Trophoblast cell (in vitro differentiated cells and primary cell): Measurements from ENCODE around the gene ENAH.
"Not testable (repeated sequence)": the region's sequence is repeated elsewhere in the genome, so short reads cannot be mapped to it uniquely, and the experiment has no call there.

Experiments
- DNase-seq, 2 donors: peaks; one replicate each; pipeline ENCODE4 v3.0.0-alpha.2; 2016
- H2AFZ ChIP-seq: 2 replicates; pipeline ENCODE4 v1.6.1; 2013; ENCODE audit warnings: low read length, moderate library complexity, mild to moderate bottlenecking; ENCODE audit not compliant: insufficient read depth, poor library complexity
- H2AK5ac ChIP-seq: 2 replicates; pipeline ENCODE4 v1.6.1; 2013; ENCODE audit warnings: mild to moderate bottlenecking, low read length
- H2BK120ac ChIP-seq: 2 replicates; pipeline ENCODE4 v1.6.1; 2013; ENCODE audit warnings: low read length, mild to moderate bottlenecking, moderate library complexity; ENCODE audit not compliant: insufficient read depth, poor library complexity
- H2BK12ac ChIP-seq: 2 replicates; pipeline ENCODE4 v1.6.1; 2013; ENCODE audit warnings: mild to moderate bottlenecking, low read length, moderate library complexity
- H2BK5ac ChIP-seq: 2 replicates; pipeline ENCODE4 v1.6.1; 2013; ENCODE audit warnings: low read length, low read depth, moderate library complexity, mild to moderate bottlenecking; ENCODE audit not compliant: poor library complexity
- H3K14ac ChIP-seq: 2 replicates; pipeline ENCODE4 v1.6.1; 2013; ENCODE audit warnings: mild to moderate bottlenecking, low read length
- H3K18ac ChIP-seq: 2 replicates; pipeline ENCODE4 v1.6.1; 2013; ENCODE audit warnings: mild to moderate bottlenecking, low read length
- H3K23ac ChIP-seq: 2 replicates; pipeline ENCODE4 v1.6.1; 2013; ENCODE audit warnings: low read length
- H3K27ac ChIP-seq: 2 replicates; pipeline ENCODE4 v1.5.1; 2013; ENCODE audit warnings: low read depth, mild to moderate bottlenecking, inconsistent platforms, low read length, moderate library complexity
- H3K27me3 ChIP-seq: 2 replicates; pipeline ENCODE4 v1.6.1; 2013; ENCODE audit warnings: inconsistent platforms, mild to moderate bottlenecking, low read length, moderate library complexity; ENCODE audit not compliant: insufficient read depth
- H3K36me3 ChIP-seq, 2 experiments: 1 replicate in 1 of 2; 2 replicates in 1 of 2; pipeline ENCODE4 v1.6.1; 2013; ENCODE audit warnings: low read length in 2 of 2, mild to moderate bottlenecking in 2 of 2, moderate library complexity in 1 of 2; ENCODE audit not compliant: insufficient read depth in 2 of 2, control insufficient read depth in 1 of 2
- H3K4ac ChIP-seq: 2 replicates; pipeline ENCODE4 v1.6.1; 2013; ENCODE audit warnings: low read depth, mild to moderate bottlenecking, low read length, moderate library complexity
- H3K4me1 ChIP-seq, 2 experiments: 1 replicate in 1 of 2; 2 replicates in 1 of 2; pipeline ENCODE4 v1.6.1; 2013; ENCODE audit warnings: low read length in 2 of 2, mild to moderate bottlenecking in 2 of 2, moderate library complexity in 1 of 2; ENCODE audit not compliant: insufficient read depth in 2 of 2, control insufficient read depth in 1 of 2
- H3K4me2 ChIP-seq: 2 replicates; pipeline ENCODE4 v1.6.1; 2013; ENCODE audit warnings: inconsistent platforms, mild to moderate bottlenecking, low read length, moderate library complexity
- H3K4me3 ChIP-seq: 2 replicates; pipeline ENCODE4 v1.5.1; 2013; ENCODE audit warnings: mild to moderate bottlenecking, low read depth, low read length, inconsistent platforms
- H3K79me1 ChIP-seq: one replicate; pipeline ENCODE4 v1.6.1; 2013; ENCODE audit warnings: low read length
- H3K79me2 ChIP-seq: 2 replicates; pipeline ENCODE4 v1.6.1; 2013; ENCODE audit warnings: low read length, mild to moderate bottlenecking; ENCODE audit not compliant: control insufficient read depth, insufficient read depth, poor library complexity
- H3K9ac ChIP-seq: 2 replicates; pipeline ENCODE4 v1.6.1; 2013; ENCODE audit warnings: mild to moderate bottlenecking, low read length
- H3K9me3 ChIP-seq: 2 replicates; pipeline ENCODE4 v1.6.1; 2013; ENCODE audit warnings: low read depth, mild to moderate bottlenecking, control low read depth, inconsistent platforms, low read length; ENCODE audit not compliant: insufficient read depth
- H4K12ac ChIP-seq: 2 replicates; pipeline ENCODE4 v1.6.1; 2013; ENCODE audit warnings: low read depth, mild to moderate bottlenecking, low read length, moderate library complexity
- H4K8ac ChIP-seq: 2 replicates; pipeline ENCODE4 v1.6.1; 2013; ENCODE audit warnings: low read depth, mild to moderate bottlenecking, low read length, moderate library complexity
- H4K91ac ChIP-seq: one replicate; pipeline ENCODE4 v1.6.1; 2013; ENCODE audit warnings: low read depth, mild to moderate bottlenecking, low read length, moderate library complexity
- WGBS: extraction: QIAGEN DNeasy Blood & Tissue Kit; methylation state at CpG from one replicate; pipeline ENCODE4 v1.1.7; 2013; ENCODE audit warnings: missing lambda C conversion rate; ENCODE audit not compliant: insufficient read length, insufficient coverage; ENCODE audit errors: extremely low coverage; 5-methylcytosine and 5-hydroxymethylcytosine counted together

Gene ENAH

GRCh38 chr1:225698194-225698593 lies 45.3 kb upstream of the ENAH start:
- not testable (repeated sequence) for H4K91ac ChIP-seq

GRCh38 chr1:225697428-225697827 lies 44.5 kb upstream of the ENAH start:
- WGBS, result no CpG with 5 or more reads among the region's 4 CpGs

More at GRCh38 chr1:225698194-225698593, 45.3 kb upstream of the ENAH start:
- not testable (repeated sequence) for H3K79me1 ChIP-seq, H3K4me3 ChIP-seq, H2BK120ac ChIP-seq, H3K27ac ChIP-seq, H3K23ac ChIP-seq, H3K4me2 ChIP-seq, H2BK12ac ChIP-seq, H3K18ac ChIP-seq, H3K9me3 ChIP-seq, H3K4me1 ChIP-seq, H3K4ac ChIP-seq, H3K36me3 ChIP-seq, DNase-seq, H3K14ac ChIP-seq, H4K8ac ChIP-seq, H3K79me2 ChIP-seq, H4K12ac ChIP-seq, H3K27me3 ChIP-seq, H2AK5ac ChIP-seq, H3K9ac ChIP-seq, H2AFZ ChIP-seq, H2BK5ac ChIP-seq
- no CpG with 5 or more reads among the region's 4 CpGs for WGBS

DNA sequence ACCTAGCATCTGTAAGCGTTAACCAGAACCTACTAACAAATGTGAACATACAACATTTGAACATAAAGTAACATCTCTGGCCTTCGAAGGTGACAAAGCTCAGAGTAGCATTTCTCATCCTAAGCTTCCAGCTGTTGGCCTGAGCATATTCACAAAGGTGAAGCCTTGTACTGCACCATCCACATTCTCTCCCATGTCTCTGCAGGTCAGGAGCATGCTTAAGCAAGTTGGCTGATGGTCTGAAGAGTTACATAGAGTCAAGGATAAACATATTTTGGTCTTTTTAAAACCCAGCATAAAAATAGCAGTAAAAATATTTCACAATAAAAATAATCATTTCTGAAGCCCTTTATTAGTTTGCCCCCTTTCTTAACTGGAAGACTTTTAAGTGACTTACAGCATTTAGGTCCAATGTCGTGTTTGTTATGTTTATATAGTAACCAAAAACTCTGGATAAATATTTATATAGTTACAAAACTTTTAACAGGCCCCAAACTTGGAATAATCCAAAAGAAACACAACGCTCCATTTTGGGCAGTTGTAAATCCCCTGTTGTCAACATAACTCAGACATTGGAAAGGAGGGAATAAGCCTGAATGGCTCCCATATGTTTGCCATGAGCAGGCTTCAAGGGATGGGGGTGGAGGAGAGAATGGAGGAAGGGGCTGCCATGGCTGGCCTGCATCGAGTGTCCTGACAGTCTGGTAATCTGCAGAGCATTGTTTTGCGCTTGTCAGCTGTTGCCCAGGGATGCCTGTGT lies 42.8 kb upstream of the ENAH start:
- Histone ChIP-seq H2BK5ac (no peak overlapping the region), H2AFZ (no peak overlapping the region), H3K36me3 (no peaks in the 10 kb centered on the region), H3K4me1 (peaks cover 2 to 17% of the 10 kb centered on the region in 2 experiments), H3K4me3 (no peak overlapping the region), H3K27ac (no peak overlapping the region), H3K27me3 (no peaks in the 10 kb centered on the region), H3K23ac (no peak overlapping the region), H2BK120ac (no peak overlapping the region), H3K14ac (no peak overlapping the region), H3K9me3 (peaks cover 3% of the 10 kb centered on the region), H3K4me2 (no peak overlapping the region), H3K4ac (no peak overlapping the region), H2AK5ac (no peak overlapping the region), H3K79me2 (no peaks in the 10 kb centered on the region), H3K9ac (no peak overlapping the region), H4K12ac (no peak overlapping the region), H3K18ac (no peak overlapping the region), H2BK12ac (no peak overlapping the region), H4K91ac (no peak overlapping the region), H4K8ac (no peak overlapping the region), H3K79me1 (peaks cover 2% of the 10 kb centered on the region)
- WGBS, result no CpG with 5 or more reads among the region's 6 CpGs
- DNase-seq, result no peak

More at GRCh38 chr1:225697428-225697827, 44.5 kb upstream of the ENAH start:
- no peaks in the 10 kb centered on the region for H3K79me1 ChIP-seq
- no peak overlapping the region for H3K4ac ChIP-seq
- H3K79me2 ChIP-seq, result no peaks in the 10 kb centered on the region
- no peak overlapping the region for H3K23ac ChIP-seq
- no peak overlapping the region for H4K8ac ChIP-seq
- no peak for DNase-seq
- H2BK120ac ChIP-seq, result no peak overlapping the region
- H4K12ac ChIP-seq, result no peak overlapping the region
- no peak overlapping the region for H3K18ac ChIP-seq
- no peak overlapping the region for H3K9ac ChIP-seq
- no peak overlapping the region for H3K4me2 ChIP-seq
- no peaks in the 10 kb centered on the region for H3K27me3 ChIP-seq
- H3K36me3 ChIP-seq, result no peaks in the 10 kb centered on the region
- no peak overlapping the region for H2AK5ac ChIP-seq
- no peak overlapping the region for H2BK5ac ChIP-seq
- peaks cover 3% of the 10 kb centered on the region for H3K9me3 ChIP-seq
- H2BK12ac ChIP-seq, result no peak overlapping the region
- no peak overlapping the region for H2AFZ ChIP-seq
- no peak overlapping the region for H3K4me3 ChIP-seq
- no peak overlapping the region for H3K14ac ChIP-seq
- peaks cover 2 to 10% of the 10 kb centered on the region in 2 experiments for H3K4me1 ChIP-seq
- H4K91ac ChIP-seq, result no peak overlapping the region
- no peak overlapping the region for H3K27ac ChIP-seq

DNA sequence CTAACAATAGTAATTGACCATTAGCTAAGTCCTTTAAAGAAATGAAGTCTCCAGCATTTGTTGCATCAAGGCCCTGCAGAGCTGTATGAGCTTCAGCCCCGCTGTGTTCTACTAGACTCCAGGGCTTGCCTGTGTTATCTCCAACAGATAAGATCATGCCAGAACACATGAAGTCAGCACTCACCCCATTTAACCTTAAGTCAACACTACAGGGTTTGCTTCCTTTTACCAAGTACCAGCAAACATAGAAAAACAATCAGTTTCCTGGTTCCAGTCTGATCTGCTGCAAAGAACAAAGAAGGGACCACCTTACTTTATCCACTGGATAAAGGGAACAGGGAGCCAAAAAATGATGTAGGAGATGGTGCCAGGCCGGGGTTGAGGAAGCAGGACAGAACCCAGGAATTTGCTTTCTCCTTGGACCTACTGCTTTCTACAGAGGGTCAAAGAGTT lies 41.3 kb upstream of the ENAH start:
- Histone ChIP-seq H3K4me3 (no peak overlapping the region), H3K36me3 (no peaks in the 10 kb centered on the region), H3K27me3 (no peaks in the 10 kb centered on the region), H3K79me1 (peaks cover 2% of the 10 kb centered on the region), H3K9me3 (peaks cover 3% of the 10 kb centered on the region), H4K8ac (no peak overlapping the region), H3K27ac (no peak overlapping the region), H2BK5ac (no peak overlapping the region), H2BK120ac (no peak overlapping the region), H4K12ac (no peak overlapping the region), H3K9ac (no peak overlapping the region), H3K23ac (no peak overlapping the region), H3K79me2 (no peaks in the 10 kb centered on the region), H4K91ac (no peak overlapping the region), H3K14ac (no peak overlapping the region), H2AK5ac (no peak overlapping the region), H3K18ac (no peak overlapping the region), H3K4me2 (no peak overlapping the region), H2BK12ac (no peak overlapping the region), H2AFZ (no peak overlapping the region), H3K4ac (no peak overlapping the region), H3K4me1 (peaks cover 2 to 17% of the 10 kb centered on the region in 2 experiments)
- no CpG with 5 or more reads among the region's 2 CpGs for WGBS
- DNase-seq, result peak; percentile 18 to 50
